ENCODE results near the gene ZNF592.

GRCh38 chr15:84834969-84835368 is 86.6 kb downstream of the ZNF592 start:
- TF ChIP-seq EZH2 (IDR thresholded peaks at IDR 0.05) (no peak), POLR2AphosphoS5 (IDR thresholded peaks at IDR 0.05; ENCODE audit: borderline replicate concordance, low read depth, low read length) (no peak)

Measured in SK-N-MC (cell line).